Measurements from ENCODE around the gene FBXW12.
"Not testable (repeated sequence)": the region's sequence is repeated elsewhere in the genome, so short reads cannot be mapped to it uniquely, and the experiment has no call there.

Gene FBXW12

GRCh38 chr3:48371651-48372376 is at the start of gene FBXW12:
Gene FBXW12 (plus strand): TSS chr3:48372219. CDS start chr3:48372768, 549 bp downstream.
- no peak for DNase-seq

DNA sequence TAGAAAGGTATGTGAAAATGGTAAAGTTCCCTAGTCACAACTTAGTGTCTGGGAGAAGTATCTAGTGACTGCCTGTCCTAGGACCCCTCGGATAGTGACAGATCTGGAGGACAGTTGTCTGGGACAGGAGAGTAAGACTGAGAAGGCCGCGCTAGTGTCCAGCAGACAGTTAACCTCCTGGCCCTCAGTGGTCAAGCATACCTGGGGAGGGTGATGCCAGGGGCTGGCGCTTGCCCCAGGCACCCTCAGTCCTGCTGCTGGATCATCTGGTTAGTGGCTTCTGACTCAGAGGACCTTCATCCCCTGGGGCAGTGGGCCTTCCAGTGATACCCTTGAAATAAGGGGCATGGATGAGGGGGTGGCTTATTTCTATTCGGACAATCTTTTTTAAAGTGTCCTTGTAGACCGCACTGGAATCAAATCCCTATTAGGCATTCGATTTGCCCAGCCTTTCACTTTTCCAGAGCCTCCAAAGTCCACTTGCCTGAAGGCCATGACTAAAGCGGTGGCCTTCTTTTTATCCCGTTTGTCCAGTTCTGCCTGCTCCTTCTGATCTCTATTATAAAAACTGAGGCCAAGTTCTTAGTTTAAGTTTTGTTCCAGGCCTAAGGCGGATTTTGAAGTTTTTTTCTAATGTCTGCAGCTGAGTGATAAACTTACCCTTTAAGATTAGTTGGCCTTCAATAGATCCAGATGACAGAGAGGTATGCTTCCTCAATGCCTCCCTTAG is 40.1 kb upstream of the FBXW12 start:
- DNase-seq = not testable (repeated sequence)

DNA sequence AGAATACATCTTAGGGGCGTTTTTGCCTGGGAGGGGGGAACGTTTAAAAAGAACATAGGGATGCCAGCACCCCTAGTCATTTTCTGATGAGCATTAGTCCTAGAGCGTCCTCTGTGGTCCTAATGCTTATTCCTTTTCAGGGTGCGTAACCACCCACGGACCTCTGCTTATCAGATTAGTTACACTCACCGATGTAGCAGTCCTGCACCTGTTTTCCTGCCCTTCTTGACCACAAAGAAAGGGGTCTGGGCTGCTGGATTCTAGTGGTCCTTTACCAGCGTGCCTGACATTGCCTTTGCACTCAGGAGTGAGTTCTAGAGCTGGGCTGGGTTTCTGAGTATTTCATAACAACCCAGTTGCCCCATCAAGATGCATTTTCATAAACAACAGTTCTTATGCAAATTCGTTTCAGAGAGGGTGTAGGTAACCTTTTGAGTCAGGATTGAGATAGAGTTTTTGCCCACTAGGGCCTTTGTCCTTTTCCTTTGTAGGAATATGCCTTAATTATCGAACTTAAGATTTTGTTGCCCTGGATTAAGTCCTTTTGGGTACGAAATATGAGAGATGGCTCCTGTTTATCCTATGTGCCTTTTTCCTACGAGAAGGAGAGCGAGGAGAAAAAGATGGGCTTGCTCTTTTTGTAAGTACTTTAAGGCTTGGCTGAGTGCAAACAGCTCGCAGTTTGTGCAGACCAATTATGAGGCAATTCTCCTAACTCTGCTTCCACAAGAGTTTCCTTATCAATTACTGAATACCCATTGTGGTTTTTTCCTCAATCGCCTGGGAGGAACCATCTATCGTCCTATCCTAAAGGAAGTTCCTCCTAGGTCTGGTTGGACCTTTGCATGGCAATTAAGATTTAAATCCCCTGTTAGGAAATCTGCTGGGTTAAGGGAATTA is 38.4 kb upstream of the FBXW12 start, which contains the start of gene SPINK8:
TSS of gene SPINK8 (minus strand) at position 316 of the 900 bp plus-strand sequence. CDS start 5,320 bp downstream, outside the sequence.
- not testable (repeated sequence) for DNase-seq

DNA sequence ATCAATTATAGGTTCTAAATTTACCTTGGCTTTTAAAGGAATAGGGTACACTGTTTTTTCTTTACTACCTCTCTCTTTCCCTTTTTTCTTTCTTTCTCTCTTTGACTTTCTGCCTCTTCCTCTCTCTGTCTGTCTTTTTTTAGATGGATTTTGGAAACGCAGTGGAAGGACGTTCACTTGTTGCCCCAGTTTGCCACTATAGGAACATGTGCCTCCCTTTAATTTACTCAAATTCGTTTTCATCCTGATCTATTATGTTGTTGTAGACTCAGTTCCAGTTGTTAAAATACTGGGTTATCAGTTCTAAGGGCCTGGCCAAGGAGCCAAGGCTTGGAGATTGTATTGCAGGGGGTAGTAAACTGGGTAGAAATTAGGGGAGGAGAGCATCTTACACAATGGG is 37.4 kb upstream of the FBXW12 start:
- no peak for DNase-seq

DNA sequence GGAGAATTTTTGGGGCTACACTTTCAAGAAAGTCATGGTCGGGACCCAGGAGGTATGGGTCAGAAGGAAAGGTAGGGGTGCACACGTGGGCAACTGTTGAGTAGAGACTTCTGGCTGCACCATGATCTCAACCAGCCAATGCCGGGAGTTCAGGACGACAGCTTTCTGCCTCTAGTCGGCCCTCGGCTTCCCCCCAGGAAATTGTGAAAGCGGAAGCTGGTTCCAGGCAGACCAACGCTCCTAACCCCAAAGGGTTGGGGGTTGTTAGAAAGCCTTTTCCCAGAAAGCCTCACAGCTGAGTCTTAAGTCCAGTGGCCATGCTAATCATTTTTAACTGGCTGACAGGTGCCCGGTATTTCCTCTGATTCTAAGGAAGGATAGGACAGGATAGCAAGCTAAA is 36.7 kb upstream of the FBXW12 start:
- not testable (repeated sequence) for DNase-seq

GRCh38 chr3:48337536-48337935 is 34.5 kb upstream of the FBXW12 start:
- not testable (repeated sequence) for DNase-seq

- DNase-seq = no peak
Measured at GRCh38 chr3:48338635-48339034, 33.4 kb upstream of the FBXW12 start.

DNA sequence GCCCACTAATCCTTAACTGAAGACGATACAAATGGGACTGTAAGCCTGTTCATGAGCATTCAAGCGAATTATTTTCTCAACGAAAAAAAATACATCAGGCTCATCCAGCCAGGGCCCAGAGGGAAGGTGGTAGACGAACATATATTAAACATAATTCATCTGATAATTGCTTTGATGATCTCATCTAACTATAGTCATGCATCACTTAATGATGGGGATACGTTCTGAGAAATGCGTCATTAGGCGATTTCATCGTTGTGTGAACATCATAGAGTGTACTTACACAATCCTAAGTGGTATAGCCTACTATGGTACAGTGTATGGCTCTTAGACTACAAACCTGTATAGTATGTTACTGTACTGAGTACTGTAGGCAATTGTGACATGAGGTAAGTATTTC is 28.6 kb upstream of the FBXW12 start:
- DNase-seq = no peak

GRCh38 chr3:48344867-48345507 is 27.0 kb upstream of the FBXW12 start:
- DNase-seq = no peak

GRCh38 chr3:48345946-48346572 is 26.0 kb upstream of the FBXW12 start:
- no peak for DNase-seq

- no peak for DNase-seq
Measured at GRCh38 chr3:48347500-48347899, 24.5 kb upstream of the FBXW12 start.

GRCh38 chr3:48352546-48352945 is 19.5 kb upstream of the FBXW12 start:
- no peak for DNase-seq

DNA sequence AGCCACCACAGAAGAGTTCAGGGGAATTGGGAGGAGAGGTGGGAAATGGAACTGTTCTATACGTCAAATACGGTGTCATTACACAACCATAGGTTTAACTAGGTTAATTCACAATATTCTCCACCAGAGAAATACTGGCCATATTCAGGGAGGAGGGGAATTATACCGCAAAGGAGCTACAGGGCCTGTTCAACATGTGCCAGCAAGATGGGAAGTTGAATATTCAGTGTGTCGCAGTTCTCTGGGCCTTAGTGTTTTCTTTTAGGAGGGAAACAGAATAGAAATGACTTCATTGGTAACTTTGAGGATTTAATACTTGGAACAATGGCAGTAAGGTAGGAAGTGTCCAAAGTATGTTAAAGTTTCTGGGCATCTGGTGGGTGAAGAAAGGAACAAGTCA is 18.0 kb upstream of the FBXW12 start:
- DNase-seq = no peak

GRCh38 chr3:48356419-48356818 is 15.6 kb upstream of the FBXW12 start:
- no peak for DNase-seq

- no peak for DNase-seq
Measured at GRCh38 chr3:48361928-48362327, 10.1 kb upstream of the FBXW12 start.

- DNase-seq = no peak
Measured at GRCh38 chr3:48364840-48365239, 7.2 kb upstream of the FBXW12 start.

- DNase-seq = no peak
Measured at GRCh38 chr3:48367201-48367600, 4.8 kb upstream of the FBXW12 start.

- no peak for DNase-seq
Measured at GRCh38 chr3:48369693-48370332, 2.2 kb upstream of the FBXW12 start.

DNA sequence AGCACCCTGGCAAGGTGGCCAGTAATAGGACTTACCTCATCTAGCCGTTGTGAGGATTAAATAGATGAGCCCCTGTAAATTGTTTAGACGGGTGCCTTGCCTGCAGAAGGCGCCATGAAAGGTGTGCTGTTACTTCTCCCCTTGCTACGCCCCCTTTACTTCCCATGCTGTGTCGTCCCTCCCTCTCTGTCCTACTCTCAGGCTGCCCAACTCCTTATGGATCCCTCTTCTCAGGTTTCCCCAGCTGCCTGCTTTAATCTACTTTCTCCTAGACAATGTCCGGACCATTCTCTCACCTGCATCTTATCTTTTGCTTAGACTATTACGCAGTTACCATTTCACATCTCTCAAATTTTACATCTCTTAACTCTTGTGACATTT is 1.7 kb upstream of the FBXW12 start:
- DNase-seq = no peak

DNA sequence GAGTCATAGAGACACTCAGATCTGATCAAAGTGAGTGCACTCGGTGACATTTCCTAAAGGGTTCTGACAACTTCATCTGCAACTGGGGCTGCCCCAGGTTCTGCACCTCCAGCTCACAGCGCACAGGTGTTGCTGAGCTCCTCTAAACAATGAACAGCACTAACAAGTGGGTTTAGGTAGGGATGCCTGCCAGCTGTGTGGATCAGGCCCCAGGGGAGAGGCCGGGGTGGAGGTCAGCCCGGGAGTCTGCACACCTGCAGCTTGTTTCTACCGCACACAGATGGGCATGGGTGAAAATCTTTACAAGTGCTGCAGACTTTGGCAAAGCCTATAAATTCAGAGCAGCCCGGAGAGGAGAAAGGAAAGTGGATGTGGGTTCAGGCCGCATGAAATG is 355 bp downstream of the FBXW12 start:
- no peak for DNase-seq

DNA sequence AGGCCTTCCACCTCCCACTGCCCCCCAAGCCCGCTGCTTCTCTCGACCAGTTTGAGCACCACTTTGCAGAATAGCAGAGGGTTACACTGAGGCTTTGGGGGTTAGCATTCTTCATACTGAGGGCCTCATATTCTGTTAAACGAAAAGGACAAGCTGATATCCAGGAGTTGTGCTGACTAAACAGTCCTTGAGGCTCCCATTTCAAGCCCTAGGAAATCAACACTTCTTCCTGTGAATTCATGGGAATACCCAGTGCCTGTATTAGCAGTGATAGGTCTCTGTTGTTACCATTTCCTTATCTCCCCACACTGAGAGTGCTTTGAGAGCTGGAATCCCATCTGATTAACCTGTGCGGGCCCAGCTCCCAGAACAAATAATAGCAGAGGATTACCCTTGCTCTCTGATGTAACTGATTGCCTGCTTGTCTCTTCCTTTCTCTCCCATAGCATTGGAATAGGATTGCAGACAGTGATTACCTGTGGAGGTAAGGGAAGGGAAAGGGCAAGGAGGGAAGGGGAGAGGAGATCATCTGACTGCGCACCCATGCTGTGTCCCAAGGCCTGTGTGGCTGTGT is 930 bp downstream of the FBXW12 start:
- no peak for DNase-seq

Data from NCI-H2227 treated with DMSO at 0.1 percent for 48 hours (cell line).